Cardiac muscle cell (in vitro differentiated cells and primary cell): ENCODE data around the gene TCP11L2. TPM values are rescaled to one million over a fixed set of nuclear protein-coding genes. Genes with fewer than 3 reads are reported as not detected.

Experiments used
- DNase-seq, 2 donors: peaks; one replicate each; pipeline versions ENCODE4 v3.0.0 to v3.0.0-alpha.2; 2010 to 2017; ENCODE audit warnings: low read depth in 1 of 2, low spot score in 1 of 2
- H3K27ac ChIP-seq: fragments of 200-600 bp; sonication (generic); 2 replicates; pipeline ENCODE4 v1.5.1; 2016
- H3K27me3 ChIP-seq: fragments of 200-600 bp; sonication (generic); 2 replicates; pipeline ENCODE4 v1.6.0; 2016; ENCODE audit warnings: control low read depth
- H3K36me3 ChIP-seq: fragments of 200-600 bp; sonication (generic); 2 replicates; pipeline ENCODE4 v1.5.1; 2016; ENCODE audit warnings: control low read depth
- H3K4me1 ChIP-seq: fragments of 200-600 bp; sonication (generic); 2 replicates; pipeline ENCODE4 v1.8.1; 2017; ENCODE audit warnings: low read depth, mild to moderate bottlenecking, mixed run types
- H3K4me3 ChIP-seq: fragments of 200-600 bp; sonication (generic); 2 replicates; pipeline ENCODE4 v1.5.1; 2016; ENCODE audit warnings: mild to moderate bottlenecking
- H3K9me3 ChIP-seq: fragments of 200-600 bp; sonication (generic); 2 replicates; pipeline ENCODE4 v1.5.1; 2017; ENCODE audit warnings: low read depth, mild to moderate bottlenecking, control low read depth
- polyA plus RNA-seq: library from polyadenylated mRNA; unstranded; fragments of >200 nt; fragmentation: Nextera tagmentation; extraction: Ambion mirVana; gene quantifications from 2 replicates; pipeline ENCODE4 v1.2.1, GENCODE V29; 2016
- total RNA-seq: library from RNA; depleted of rRNA; stranded (reverse); fragments of >200 nt; gene quantifications from 2 replicates; pipeline ENCODE4 v1.2.3, GENCODE V29; 2016
- TF ChIP-seq, protein P1 (sequence below): IDR thresholded peaks from 2 replicates; pipeline ENCODE4 v1.5.1; 2012; ENCODE audit warnings: low read depth, mild to moderate bottlenecking, low read length

TCP11L2 gene
- total and polyA plus RNA-seq, 2 experiments from 2014 or later, result 9.0 to 22.1 TPM

DNA sequence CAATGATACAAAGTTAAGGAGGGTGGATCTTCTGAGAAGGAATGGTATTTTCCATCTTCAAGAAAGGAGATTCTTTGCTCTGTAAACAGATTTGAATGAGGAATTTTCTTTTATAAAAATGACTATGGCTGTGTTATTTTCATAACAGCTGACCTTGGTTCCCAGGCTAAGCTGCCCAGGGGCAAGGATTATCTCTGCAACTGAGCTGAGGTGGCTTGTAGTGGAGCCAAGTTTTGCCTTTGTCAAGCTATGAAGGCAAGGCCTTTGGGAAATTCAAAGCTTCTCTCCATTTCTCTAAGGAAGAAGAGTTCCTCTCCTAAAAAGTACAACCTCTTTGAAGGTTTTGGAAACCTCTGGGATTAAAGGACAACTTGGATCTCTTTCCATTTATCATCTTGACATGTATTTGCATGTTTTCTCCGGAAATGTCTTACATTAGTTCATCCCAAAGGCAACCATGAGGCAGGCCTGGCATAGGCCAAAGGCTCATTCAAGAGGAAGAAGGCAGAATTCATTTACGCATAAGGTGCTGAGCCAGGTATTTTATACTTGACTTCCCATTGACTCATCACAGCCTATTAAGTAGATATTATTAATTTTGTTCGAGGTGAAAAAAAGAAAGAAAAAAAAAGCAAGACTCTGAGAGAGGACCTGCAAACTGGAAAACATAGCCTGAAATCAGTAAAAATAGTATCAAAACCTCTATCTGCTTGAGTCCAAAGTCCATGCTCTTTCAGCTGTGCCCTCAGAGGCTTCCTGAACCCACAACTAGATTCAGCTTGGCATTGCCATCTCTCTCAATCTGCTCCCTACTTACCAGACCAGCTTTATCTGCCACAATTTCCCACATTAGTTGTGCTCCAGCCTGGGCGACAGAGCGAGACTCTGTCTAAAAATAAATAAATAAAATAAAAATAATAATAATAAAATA lies 30.7 kb upstream of the TCP11L2 start:
- no peaks in the 10 kb centered on the region for H3K27me3 ChIP-seq
- no peak for DNase-seq
- no peaks in the 10 kb centered on the region for H3K36me3 ChIP-seq
- H3K27ac ChIP-seq, result no peak overlapping the region
- no peaks in the 10 kb centered on the region for H3K4me1 ChIP-seq
- TF ChIP-seq, protein P1, sequence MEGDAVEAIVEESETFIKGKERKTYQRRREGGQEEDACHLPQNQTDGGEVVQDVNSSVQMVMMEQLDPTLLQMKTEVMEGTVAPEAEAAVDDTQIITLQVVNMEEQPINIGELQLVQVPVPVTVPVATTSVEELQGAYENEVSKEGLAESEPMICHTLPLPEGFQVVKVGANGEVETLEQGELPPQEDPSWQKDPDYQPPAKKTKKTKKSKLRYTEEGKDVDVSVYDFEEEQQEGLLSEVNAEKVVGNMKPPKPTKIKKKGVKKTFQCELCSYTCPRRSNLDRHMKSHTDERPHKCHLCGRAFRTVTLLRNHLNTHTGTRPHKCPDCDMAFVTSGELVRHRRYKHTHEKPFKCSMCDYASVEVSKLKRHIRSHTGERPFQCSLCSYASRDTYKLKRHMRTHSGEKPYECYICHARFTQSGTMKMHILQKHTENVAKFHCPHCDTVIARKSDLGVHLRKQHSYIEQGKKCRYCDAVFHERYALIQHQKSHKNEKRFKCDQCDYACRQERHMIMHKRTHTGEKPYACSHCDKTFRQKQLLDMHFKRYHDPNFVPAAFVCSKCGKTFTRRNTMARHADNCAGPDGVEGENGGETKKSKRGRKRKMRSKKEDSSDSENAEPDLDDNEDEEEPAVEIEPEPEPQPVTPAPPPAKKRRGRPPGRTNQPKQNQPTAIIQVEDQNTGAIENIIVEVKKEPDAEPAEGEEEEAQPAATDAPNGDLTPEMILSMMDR, result no peak
- no peak overlapping the region for H3K4me3 ChIP-seq
- H3K9me3 ChIP-seq, result no peaks in the 10 kb centered on the region

DNA sequence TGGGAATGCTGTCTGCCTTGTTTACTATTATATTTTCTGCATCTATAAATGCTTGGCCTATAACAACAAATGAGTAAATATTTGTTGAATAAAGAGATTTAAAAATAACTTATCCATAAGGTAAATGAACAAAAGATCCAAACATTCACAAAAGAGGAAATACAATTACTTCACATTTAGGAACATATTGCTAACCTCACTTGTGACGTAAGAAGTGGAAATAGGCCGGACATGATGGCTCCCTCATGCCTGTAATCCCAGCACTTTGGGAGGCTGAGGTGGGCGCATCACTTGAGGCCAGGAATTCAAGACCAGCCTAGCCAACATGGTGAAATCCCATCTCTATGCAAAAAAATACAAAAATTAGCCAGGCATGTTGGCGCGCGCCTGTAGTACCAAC lies 29.0 kb upstream of the TCP11L2 start:
- no peak for DNase-seq
- H3K9me3 ChIP-seq, result no peaks in the 10 kb centered on the region
- TF ChIP-seq, protein P1, result no peak
- no peaks in the 10 kb centered on the region for H3K36me3 ChIP-seq
- no peak overlapping the region for H3K4me3 ChIP-seq
- no peak overlapping the region for H3K27ac ChIP-seq
- no peaks in the 10 kb centered on the region for H3K4me1 ChIP-seq
- no peaks in the 10 kb centered on the region for H3K27me3 ChIP-seq

DNA sequence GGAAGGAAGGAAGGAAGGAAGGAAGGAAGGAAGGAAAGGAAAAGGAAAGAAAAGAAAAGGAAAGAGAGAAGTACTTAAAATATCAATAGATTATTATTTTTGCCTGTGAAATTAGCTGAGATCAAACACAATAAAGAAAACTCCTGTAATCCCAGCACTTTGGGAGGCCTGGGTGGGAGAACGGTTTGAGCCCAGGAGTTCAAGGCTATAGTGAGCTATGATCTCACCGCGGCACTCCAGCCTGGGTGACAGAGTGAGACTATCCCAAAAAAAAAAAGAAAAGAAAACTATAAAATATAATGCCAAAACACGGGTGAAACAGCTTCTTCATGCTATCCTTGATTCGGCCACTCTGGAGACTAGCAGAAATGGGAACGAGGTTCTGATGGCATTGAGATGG lies 28.5 kb upstream of the TCP11L2 start:
- H3K27me3 ChIP-seq, result no peaks in the 10 kb centered on the region

DNA sequence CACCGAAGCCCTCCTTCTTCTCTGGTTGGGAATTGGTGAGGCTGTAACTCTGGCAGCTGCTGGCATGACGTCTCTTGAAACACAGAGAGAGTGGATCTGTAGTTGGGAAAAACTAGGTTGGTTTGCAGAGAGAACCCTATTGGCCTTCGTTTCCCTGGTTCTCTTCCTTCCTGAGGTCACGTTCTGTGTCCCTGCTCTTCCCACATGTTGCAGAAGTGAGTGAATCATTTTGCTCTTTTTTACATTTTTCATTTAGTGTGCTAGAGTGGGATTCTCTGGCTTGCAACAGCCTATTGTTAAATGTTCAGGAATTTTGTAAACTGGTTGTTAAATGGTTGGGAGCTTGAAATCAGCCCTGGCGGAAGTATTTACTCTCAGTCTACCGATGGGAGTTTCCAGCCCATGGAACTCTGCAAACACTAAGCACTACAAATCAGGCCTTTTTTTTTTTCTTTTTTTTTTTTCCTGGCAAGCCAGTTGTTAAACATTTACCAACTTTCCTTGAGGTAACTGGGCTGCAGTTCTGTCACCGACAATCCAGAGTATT lies 27.9 kb upstream of the TCP11L2 start:
- Histone ChIP-seq H3K27me3 (no peaks in the 10 kb centered on the region), H3K27ac (no peak overlapping the region), H3K36me3 (no peaks in the 10 kb centered on the region), H3K9me3 (no peaks in the 10 kb centered on the region), H3K4me3 (no peak overlapping the region), H3K4me1 (no peaks in the 10 kb centered on the region)
- peak in 1 of 2 donors; percentile 9 for DNase-seq
- TF ChIP-seq, protein P1, result no peak

More for the DNA sequence above, 28.5 kb upstream of the TCP11L2 start:
- Histone ChIP-seq H3K27ac (no peak overlapping the region), H3K36me3 (no peaks in the 10 kb centered on the region), H3K9me3 (no peaks in the 10 kb centered on the region), H3K4me1 (no peaks in the 10 kb centered on the region), H3K4me3 (no peak overlapping the region)
- TF ChIP-seq, protein P1, result no peak
- no peak for DNase-seq

DNA sequence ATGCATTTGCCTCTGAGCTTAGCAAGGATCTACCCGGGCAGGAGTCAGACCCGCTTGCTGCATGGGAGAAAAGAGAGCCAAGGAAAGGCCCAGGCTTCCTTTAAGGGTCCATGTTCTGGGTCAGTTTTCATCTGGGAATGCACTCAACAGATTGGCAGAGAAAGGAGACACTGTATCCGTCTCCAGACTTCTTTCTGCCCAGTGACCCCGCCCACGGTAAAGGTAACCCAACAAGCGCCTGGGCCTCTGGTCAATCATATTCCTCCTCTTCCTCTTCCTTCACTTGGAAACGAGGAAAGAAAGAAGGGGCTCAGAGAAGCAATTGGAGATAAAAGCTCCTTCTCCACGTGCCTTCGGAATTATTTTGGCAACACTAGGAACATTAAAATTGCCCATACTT lies 27.1 kb upstream of the TCP11L2 start:
- H3K27ac ChIP-seq, result no peak overlapping the region
- peaks cover 2% of the 10 kb centered on the region for H3K4me1 ChIP-seq
- TF ChIP-seq, protein P1, result no peak

More for the DNA sequence above, 27.1 kb upstream of the TCP11L2 start:
- Histone ChIP-seq H3K4me3 (no peak overlapping the region), H3K9me3 (no peaks in the 10 kb centered on the region), H3K36me3 (no peaks in the 10 kb centered on the region), H3K27me3 (no peaks in the 10 kb centered on the region)
- no peak for DNase-seq
